ENCODE data around the gene NHS.

GRCh38 chrX:17613979-17614588, 239.1 kb downstream of the NHS start:
- TF ChIP-seq, protein P1, sequence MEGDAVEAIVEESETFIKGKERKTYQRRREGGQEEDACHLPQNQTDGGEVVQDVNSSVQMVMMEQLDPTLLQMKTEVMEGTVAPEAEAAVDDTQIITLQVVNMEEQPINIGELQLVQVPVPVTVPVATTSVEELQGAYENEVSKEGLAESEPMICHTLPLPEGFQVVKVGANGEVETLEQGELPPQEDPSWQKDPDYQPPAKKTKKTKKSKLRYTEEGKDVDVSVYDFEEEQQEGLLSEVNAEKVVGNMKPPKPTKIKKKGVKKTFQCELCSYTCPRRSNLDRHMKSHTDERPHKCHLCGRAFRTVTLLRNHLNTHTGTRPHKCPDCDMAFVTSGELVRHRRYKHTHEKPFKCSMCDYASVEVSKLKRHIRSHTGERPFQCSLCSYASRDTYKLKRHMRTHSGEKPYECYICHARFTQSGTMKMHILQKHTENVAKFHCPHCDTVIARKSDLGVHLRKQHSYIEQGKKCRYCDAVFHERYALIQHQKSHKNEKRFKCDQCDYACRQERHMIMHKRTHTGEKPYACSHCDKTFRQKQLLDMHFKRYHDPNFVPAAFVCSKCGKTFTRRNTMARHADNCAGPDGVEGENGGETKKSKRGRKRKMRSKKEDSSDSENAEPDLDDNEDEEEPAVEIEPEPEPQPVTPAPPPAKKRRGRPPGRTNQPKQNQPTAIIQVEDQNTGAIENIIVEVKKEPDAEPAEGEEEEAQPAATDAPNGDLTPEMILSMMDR (IDR thresholded peaks at IDR 0.05), result no peak
- TF ChIP-seq POLR2A (IDR thresholded peaks at IDR 0.05), result no peak

All from thyroid gland (tissue), 4 donors.